Measurements from ENCODE around the gene DAAM1.

The DAAM1 gene

GRCh38 chr14:59318908-59319307, 130.4 kb downstream of the DAAM1 start:
- DNase-seq, result no peak

DNA sequence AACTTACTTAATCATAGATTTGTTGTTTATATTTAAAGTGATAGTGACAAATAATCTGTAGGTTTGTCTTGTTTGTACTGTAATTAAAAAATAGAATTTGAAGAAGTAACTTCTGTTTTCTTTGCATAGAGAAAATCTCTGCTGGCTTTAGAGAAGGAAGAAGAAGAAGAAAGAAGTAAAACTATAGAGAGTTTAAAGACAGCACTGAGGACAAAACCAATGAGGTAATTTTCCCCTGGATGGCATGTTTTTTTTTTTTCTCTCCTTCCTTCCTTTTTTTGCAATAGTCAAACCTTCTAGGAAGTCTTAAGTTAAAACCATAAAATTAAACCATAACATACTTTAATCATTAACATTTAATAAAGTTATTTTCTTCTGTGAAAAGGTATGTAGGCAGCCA, 131.9 kb downstream of the DAAM1 start:
- DNase-seq, result no peak

DNA sequence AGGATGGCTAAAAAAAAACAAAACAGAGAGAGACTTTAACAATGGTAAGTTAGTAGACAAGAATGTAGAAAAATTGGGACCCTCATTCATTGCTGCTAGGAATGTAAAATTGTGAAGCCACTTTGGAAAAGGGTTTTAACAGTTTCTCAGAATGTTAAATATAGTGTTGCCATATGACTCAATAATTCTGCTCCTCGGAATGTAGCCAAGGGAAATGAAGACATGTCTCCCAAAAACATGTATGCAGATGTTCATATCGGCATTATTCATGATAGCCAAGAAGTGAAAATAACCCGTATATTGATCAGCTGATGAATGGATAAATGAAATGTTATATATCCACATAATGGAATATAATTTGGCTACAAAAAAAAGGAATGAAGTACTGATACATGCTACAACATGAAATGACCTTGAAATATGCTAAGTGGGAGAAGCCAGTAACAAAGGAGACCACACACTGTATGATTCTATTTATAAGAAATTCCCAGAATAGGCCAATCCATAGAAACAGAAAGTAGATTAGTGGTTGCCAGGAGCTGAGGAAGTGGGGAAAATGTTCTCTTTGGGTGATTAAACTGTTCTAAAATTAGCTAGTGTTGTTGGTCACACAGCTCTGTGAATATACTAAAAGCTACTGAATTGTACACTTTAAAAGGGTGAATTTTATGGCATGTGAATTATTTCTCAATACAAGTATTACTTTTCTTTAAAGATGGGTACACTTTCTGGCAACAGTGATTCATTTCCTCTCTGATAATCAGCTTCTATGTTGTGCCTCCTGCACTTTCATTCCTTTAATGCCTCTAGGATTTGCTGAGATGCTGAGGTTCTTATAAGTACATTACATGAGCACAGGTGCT, 132.5 kb downstream of the DAAM1 start:
- DNase-seq, result no peak

GRCh38 chr14:59321626-59321949, 133.1 kb downstream of the DAAM1 start:
- DNase-seq, result no peak

- DNase-seq, result no peak
Observed at GRCh38 chr14:59325906-59326305, 137.4 kb downstream of the DAAM1 start.

DNA sequence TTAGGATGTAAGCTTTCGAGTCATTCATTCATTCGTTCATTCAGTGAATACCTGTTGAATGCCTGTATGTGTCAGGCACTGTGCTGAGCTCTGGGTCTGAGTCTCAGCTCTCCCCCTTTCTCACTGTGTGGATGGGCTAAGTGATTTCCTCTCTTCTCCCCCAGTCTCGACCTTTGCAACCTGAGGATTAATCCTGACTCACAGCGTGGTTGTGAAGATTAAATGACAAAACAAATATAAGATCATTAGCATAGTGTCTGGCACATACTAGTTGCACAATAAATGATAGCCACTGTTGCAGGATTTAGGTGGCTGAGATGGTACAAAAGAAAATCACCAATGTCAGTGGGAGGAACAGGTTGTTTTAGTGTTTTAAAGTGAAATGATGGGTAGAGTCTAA, 140.0 kb downstream of the DAAM1 start:
- no peak for DNase-seq

GRCh38 chr14:59330455-59330854, 142.0 kb downstream of the DAAM1 start:
- no peak for DNase-seq

GRCh38 chr14:59331217-59331616, 142.8 kb downstream of the DAAM1 start:
- no peak for DNase-seq

- DNase-seq, result no peak
Observed at GRCh38 chr14:59332727-59333126, 144.3 kb downstream of the DAAM1 start.

GRCh38 chr14:59333235-59333634, 144.8 kb downstream of the DAAM1 start:
- DNase-seq, result no peak

- peak; percentile 21 for DNase-seq
Observed at GRCh38 chr14:59333668-59334067, 145.2 kb downstream of the DAAM1 start.

- DNase-seq, result no peak
Observed at GRCh38 chr14:59334253-59334652, 145.8 kb downstream of the DAAM1 start.

DNA sequence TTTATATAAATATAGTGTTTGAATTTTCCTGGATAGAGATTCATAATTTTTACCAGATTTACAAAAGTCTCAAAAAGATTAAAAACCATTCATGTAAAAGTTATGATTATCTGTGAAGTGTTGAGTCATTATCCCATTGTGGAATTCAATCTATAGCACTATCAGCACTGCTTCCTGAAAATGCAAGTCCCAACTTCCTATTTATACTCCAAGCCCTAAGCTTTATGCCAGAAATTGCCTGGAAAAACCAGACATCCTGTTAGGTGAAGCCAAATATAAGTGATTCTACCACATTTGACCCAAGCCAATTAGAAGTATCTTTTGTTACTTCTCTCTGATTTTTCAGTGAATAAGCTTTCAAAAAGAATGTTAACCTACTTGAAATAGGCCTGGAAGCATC, 147.6 kb downstream of the DAAM1 start:
- DNase-seq, result no peak

DNA sequence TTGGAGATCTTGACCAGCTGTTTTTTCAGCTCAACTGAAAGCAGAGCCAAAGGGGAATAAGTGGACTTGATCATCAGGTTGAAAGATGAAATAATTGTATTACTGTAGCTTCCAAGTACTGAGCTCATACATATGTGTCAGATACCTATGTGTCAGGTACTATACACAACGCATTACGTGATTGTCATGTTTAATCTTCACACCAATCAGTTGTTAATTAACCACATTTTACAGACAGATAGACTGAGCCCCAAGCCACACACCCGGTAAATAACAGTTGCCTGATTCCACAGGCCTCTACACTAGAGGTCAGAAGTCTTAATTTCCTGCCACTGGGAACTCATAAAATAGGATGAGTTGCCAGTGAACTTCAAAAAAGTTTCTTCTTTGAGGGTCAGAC, 148.2 kb downstream of the DAAM1 start:
- DNase-seq, result no peak

- no peak for DNase-seq
Observed at GRCh38 chr14:59337141-59337611, 148.7 kb downstream of the DAAM1 start.

- DNase-seq, result no peak
Observed at GRCh38 chr14:59338761-59339160, 150.3 kb downstream of the DAAM1 start.

DNA sequence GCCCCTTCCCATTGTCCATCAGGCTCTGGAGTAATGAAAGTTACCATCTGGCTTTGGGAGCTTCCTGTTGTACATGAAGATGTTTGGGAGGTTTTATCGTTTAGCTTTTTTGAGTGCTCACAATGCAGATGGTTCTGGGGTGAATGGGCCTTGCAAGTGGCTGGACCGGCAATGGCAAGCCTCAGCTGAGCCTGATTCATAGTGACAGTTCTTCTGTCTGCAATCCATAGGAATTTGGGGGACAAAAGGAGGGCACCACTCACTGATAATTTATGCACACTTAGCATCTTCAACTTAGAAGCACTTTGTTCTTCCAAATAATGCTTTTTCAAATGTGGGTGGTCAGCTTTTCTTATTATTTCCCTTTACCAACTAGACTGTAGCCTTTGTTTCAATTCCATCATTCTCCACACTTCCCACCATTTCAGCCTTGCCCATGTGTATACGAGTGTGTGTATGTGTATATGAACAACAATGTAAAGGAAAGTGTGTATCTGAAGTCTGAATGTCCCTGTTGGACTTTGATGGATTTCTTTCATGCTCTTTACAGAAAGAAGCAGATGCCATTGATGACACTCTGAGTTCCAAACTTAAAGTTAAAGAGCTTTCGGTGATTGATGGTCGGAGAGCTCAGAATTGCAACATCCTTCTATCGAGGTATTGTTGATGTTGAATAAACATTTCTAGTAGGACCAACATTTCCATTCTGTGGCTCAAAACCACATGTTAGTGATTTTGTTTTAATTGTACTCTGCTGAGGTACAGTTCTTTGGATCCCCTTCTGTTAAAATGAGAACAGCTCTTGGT, 151.3 kb downstream of the DAAM1 start:
- DNase-seq, result no peak

- DNase-seq, result no peak
Observed at GRCh38 chr14:59341858-59342477, 153.5 kb downstream of the DAAM1 start.

DNA sequence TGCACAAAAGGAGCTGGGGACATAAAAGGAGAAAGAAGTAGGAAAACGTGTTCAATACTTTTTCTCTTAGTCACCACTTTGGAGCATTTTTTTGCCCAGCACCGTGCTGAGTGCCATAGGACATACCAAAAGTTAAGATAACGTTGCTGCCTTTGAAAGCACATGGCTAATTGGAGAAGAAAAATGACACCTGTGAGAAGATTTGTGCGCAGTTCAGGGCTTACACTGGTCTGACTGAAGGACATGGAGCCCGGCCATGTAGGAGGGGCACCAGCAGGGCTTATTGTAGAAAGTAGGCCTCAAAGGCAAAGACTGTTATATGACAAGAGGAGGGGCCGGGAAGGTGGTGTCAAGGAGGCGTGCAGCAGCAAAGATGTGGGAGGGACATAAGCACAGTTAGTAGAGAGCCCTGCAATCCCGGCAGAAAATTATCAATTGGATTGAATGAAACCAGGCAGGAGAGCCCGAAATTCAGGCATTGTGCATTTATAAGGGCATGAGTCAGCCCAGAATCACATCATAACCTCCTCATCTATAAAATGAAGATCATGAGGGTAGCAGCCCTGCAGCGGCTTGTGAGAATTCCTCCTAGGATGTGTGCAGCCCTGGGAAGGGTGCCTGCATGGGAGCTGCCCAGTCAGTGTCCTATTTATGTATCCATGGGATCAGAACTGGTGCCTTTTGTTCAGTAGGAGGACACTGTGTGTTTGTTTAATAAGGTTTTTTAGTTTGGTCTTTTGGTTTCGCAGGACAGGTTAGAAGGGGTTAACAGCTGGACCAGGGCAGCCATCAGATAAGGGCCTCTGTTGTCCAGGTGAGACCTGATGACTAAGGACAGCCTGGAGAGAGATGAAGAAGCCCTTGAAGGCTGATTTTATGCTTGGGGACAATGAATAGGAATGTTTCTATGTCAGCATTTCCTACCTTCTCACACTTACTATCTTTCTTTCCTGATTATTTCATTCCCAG, 154.3 kb downstream of the DAAM1 start:
- no peak for DNase-seq

DNA sequence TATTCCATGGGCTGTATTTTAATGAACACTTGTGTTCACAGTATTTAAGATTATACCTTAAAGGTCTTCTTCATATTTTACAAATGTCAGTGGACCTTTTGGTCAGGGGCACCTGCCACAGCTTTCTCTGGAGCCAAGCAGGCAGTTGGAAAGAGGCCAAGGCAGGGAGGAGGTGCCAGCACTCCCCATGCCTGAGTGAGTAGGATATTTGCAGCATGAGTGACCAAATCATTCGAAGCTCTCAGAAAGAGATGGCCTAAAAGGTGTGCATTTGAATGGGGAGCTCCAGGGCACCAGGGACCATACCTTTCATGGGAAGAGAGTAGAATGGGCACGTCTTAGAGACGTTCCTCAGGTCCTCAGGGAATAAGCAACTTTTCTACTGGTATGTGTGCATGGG, 155.1 kb downstream of the DAAM1 start:
- DNase-seq, result peak; percentile 5

DNA sequence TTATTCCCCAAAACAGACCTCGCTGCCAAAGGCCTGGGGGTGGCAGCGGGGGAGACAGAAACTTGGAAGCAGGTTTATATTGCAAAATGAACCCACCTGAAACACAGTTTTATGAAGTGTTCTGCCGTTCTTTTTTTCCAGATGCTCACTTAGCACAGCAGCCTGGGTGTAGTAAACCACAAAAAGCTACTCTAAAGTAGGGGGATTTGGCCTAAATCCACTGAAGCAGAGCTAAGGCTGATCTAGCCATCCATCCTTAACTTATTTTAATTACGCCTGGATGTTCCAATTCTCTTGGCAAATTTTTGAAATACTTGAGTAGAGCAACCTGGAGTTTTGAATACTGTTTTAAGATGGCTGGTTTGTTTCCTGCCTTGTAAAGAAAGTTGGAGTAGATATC, 155.5 kb downstream of the DAAM1 start:
- DNase-seq, result no peak

DNA sequence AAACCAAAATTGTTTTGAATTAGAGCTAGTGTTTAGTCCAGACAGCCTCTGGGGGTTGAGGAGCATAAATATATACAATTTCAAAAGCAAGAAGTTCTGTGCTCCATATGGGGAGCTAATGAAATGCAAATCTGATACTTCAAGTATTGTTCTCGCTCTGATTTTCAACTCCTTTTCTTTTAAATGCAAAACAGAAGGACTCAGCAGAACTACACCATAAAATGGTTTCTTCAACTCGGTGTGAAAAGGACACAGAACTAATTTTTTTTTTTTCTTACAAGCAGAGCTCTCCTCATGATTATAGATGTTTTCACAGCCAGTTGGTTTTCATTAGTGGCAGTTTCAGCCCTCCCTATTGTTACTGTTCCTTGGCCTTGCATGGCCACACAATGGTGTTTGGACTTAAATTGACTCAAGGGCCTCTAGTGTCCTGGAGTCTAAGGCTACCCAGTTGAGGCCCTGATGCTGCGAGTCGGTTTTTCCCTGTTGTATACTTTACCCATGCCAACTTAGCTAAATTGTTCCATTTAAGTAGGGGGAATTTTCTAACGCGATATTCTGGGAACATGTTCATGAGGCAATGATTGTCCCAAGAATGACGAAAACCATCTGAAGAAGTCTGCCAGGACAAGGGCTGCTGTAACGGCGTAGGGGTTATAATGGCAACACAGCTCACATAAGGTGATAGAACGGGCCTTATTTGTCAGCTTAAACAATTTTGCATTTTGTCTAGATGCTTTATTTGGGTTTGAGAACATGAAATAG, 156.4 kb downstream of the DAAM1 start:
- no peak for DNase-seq
